Stimulated activated CD4-positive, alpha-beta T cell treated with anti-CD3 and anti-CD28 coated beads, Interleukin-12 subunit alpha, Interleukin-12 subunit beta, amount 100 ng/mL, for 24 hours (primary cell): Measurements from ENCODE around the gene MINDY4.

Experiments used
- DNase-seq, 2 experiments: peaks; one replicate each; pipeline ENCODE4 v3.0.0-alpha.2; 2020; ENCODE audit warnings: low read depth in 2 of 2

The MINDY4 gene

GRCh38 chr7:30900803-30901362, 129.7 kb downstream of the MINDY4 start:
- DNase-seq: no peak

- DNase-seq: no peak
Observed at GRCh38 chr7:30901856-30902255, 130.6 kb downstream of the MINDY4 start.

GRCh38 chr7:30902466-30902865, 131.2 kb downstream of the MINDY4 start:
- no peak for DNase-seq

GRCh38 chr7:30903146-30903545, 131.9 kb downstream of the MINDY4 start:
- no peak for DNase-seq

GRCh38 chr7:30904561-30904960, 133.3 kb downstream of the MINDY4 start:
- no peak for DNase-seq

GRCh38 chr7:30905078-30906012, 134.1 kb downstream of the MINDY4 start:
- DNase-seq: no peak

- no peak for DNase-seq
Observed at GRCh38 chr7:30906014-30906413, 134.8 kb downstream of the MINDY4 start.

GRCh38 chr7:30906515-30907240, 135.5 kb downstream of the MINDY4 start:
- no peak for DNase-seq

GRCh38 chr7:30907527-30908267, 136.5 kb downstream of the MINDY4 start:
- no peak for DNase-seq

- no peak for DNase-seq
Observed at GRCh38 chr7:30908681-30909080, 137.5 kb downstream of the MINDY4 start.

GRCh38 chr7:30909431-30909830, 138.2 kb downstream of the MINDY4 start:
- DNase-seq: no peak

- no peak for DNase-seq
Observed at GRCh38 chr7:30910411-30911073, 139.3 kb downstream of the MINDY4 start.

GRCh38 chr7:30911133-30911532, 139.9 kb downstream of the MINDY4 start:
- DNase-seq: no peak

- DNase-seq: no peak
Observed at GRCh38 chr7:30911561-30911969, 140.3 kb downstream of the MINDY4 start, which contains the start of gene AQP1. Gene AQP1 (plus strand): TSS chr7:30911853. CDS start chr7:30911910, 57 bp downstream.

- DNase-seq: no peak
Observed at GRCh38 chr7:30912021-30912730, 141.0 kb downstream of the MINDY4 start.

- DNase-seq: no peak
Observed at GRCh38 chr7:30912731-30912985, 141.4 kb downstream of the MINDY4 start.

- DNase-seq: no peak
Observed at GRCh38 chr7:30912986-30913811, 142.0 kb downstream of the MINDY4 start.

- DNase-seq: no peak
Observed at GRCh38 chr7:30913821-30914515, 142.8 kb downstream of the MINDY4 start.

- DNase-seq: no peak
Observed at GRCh38 chr7:30914596-30914995, 143.4 kb downstream of the MINDY4 start.
